ENCODE data around the gene ZZZ3. TPM values are rescaled to one million over a fixed set of nuclear protein-coding genes. Genes with fewer than 3 reads are reported as not detected.
A peak's percentile ranks its signal among the peaks of the same experiment; 100 is the strongest.
"Not testable (repeated sequence)": the region's sequence is repeated elsewhere in the genome, so short reads cannot be mapped to it uniquely, and the experiment has no call there.

Gene ZZZ3
- total RNA-seq, 2 experiments from 2014 or later, result 48.4 to 48.5 TPM

DNA sequence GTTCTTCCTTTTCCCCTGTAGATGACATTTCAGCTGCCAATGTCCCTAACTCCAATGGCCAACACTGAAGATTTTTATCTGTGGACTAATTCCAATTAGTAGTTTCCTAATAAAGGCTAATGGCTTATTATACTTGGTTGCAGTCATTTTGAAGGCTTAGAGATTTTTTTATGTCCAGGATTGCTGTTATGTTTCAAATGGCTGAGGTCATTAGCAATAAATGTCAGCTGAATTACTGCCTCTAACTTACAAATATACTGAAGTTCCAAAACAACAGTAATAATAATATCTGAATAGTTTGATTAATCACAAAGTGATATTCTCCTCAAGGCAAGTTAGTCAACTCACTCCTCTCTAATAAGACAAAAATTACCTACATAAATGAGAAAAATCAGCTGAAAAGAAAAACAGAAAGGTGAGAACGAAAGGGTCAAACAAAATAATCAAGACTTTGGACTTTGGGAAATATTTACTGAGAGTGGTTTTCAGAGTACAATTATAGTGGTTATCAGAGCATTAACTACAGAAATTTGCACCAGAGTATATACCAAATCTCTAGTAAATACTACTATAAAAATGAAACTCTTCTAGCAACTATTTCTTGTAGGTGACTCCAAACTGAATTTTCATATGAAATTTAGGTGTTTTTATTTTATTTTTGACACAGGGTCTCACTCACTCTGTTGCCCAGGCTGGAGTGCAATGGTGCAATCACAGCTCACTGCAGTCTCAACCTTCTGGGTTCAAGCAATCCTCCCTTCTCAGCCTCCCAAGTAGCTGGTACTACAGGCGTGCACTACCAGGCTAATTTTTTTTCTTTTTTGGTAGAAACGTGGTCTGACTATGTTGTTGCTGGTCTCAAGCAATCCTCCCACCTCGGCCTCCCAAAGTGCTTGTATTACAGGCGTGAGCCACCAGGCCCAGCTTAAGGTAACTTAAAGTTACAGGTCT, 3.5 kb downstream of the ZZZ3 start:
- Mint-ChIP-seq H3K27ac (peak overlapping the region; percentile 16), H3K9me3 (no peaks in the 10 kb centered on the region), H3K27me3 (no peaks in the 10 kb centered on the region), H3K4me3 (peak overlapping the region; percentile 6), H3K4me1 (peaks cover 46% of the 10 kb centered on the region), H3K36me3 (peaks cover 21% of the 10 kb centered on the region)
- no peak for DNase-seq

DNA sequence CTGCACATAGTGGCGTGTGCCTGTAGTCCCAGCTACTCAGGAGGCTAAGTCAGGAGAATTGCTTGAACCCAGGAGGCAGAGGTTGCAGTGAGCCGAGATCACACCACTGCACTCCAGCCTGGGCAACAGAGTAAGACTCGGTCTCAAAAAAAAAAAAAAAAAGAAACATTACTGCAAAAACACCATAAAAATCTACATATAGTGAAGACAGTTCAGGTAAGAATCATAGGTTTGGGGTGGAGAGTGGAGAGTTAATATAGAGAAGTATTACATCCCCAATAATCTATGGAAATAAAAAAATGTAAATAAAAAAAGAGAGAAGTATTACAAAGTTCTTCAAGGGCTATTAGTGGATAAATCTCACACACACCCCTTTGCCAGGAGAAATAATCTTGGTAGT, 7.7 kb downstream of the ZZZ3 start:
- not testable (repeated sequence) for H3K27ac Mint-ChIP-seq, H3K27me3 Mint-ChIP-seq, H3K4me3 Mint-ChIP-seq, H3K9me3 Mint-ChIP-seq, DNase-seq
- Mint-ChIP-seq H3K4me1 (peaks cover 73% of the 10 kb centered on the region), H3K36me3 (peaks cover 15% of the 10 kb centered on the region)

DNA sequence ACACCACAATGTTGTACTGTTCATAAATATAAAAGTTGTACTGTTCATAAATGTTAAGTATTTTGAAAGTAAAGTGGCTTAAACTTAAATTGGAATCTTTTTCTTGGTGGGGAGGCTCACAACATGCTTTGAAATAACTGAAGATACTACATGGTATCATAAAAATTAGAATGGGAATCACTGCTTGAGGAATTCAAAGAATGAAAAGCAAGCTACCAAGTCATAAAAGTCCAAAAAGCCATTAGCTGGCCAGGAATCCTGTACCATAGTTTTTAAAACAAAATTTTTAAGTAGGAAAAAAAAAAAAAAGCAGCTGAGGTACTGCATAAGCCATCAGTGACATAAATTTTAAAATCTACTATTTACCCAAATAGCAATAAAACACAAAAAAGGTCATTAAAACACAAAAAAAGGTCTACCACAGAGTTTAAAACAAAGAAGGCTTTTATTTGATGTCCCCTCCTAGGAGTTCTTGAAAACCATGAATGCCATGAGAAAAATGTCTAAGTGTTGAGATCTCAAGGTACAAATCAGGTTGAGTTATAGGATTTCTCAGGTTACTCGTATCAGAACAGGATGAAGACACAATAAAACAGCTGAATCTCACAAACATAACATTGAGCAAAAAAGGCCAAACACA, 8.6 kb downstream of the ZZZ3 start:
- H3K27ac Mint-ChIP-seq, result no peak overlapping the region
- H3K9me3 Mint-ChIP-seq, result no peaks in the 10 kb centered on the region
- DNase-seq, result no peak
- H3K4me1 Mint-ChIP-seq, result peaks cover 75% of the 10 kb centered on the region
- H3K36me3 Mint-ChIP-seq, result peaks cover 16% of the 10 kb centered on the region
- no peak overlapping the region for H3K4me3 Mint-ChIP-seq
- H3K27me3 Mint-ChIP-seq, result no peaks in the 10 kb centered on the region

DNA sequence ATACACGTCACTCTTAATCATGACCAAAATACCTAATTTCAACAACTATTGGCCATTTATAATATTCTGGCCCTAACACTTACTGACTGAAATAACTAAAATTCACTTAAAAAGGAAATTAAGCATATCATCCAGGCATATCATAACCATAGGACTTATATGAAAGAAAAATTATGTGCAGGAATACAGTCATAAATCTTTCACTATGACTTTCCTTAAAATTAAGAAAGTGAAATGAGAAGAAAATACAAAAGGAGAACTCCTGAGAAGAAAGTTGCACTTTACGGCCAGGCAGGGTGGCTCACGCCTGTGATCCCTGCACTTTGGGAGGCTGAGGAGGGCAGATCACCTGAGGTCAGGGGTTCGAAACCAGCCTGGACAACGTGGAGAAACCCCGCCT, 9.4 kb downstream of the ZZZ3 start:
- Mint-ChIP-seq H3K4me1 (peaks cover 75% of the 10 kb centered on the region), H3K9me3 (no peaks in the 10 kb centered on the region), H3K27ac (no peak overlapping the region), H3K4me3 (no peak overlapping the region), H3K36me3 (peaks cover 14% of the 10 kb centered on the region), H3K27me3 (no peaks in the 10 kb centered on the region)
- DNase-seq, result no peak

DNA sequence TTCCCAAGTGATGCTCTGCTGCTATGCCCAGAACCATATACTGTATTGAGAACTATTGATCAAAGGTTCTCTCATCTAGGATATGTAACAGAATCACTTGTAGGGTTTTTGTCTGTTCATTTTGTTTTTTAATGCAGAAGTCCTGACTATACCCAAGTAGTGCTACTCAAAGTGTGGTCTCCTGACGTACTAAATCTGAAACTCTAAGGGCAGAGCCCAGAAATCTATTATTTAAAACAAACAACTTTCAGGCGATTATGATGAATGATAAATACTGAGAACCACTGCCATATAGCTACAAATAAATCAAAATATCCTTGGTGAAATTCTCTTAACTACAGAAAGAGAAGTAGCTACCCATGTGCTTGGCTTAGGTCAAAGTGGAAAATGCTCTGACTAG, 10.1 kb downstream of the ZZZ3 start:
- no peak for DNase-seq
- H3K27me3 Mint-ChIP-seq, result no peaks in the 10 kb centered on the region
- H3K4me1 Mint-ChIP-seq, result peaks cover 75% of the 10 kb centered on the region
- H3K27ac Mint-ChIP-seq, result no peak overlapping the region
- H3K9me3 Mint-ChIP-seq, result no peaks in the 10 kb centered on the region
- peaks cover 15% of the 10 kb centered on the region for H3K36me3 Mint-ChIP-seq
- H3K4me3 Mint-ChIP-seq, result no peak overlapping the region

DNA sequence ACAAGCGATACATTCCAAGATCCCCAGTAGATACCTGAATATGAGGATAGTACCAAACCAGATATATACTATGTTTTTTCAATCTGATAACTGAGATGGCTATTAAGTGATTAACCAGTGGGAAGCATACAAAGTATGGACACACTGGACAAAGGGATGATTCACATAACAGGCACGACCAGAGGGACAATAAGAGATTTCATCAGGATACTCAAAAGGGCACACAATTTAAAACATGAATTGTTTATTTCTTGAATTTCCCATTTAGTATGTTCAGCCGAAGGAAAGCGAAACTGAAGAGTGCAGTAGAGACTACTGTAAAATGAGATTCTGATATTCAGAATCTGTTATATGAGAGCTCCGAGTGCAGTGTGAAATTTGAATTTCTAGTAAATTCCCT, 10.6 kb downstream of the ZZZ3 start:
- Mint-ChIP-seq H3K4me1 (peaks cover 74% of the 10 kb centered on the region), H3K9me3 (no peaks in the 10 kb centered on the region), H3K4me3 (no peak overlapping the region), H3K36me3 (peaks cover 17% of the 10 kb centered on the region), H3K27me3 (no peaks in the 10 kb centered on the region), H3K27ac (peak overlapping the region; percentile 54)
- DNase-seq, result no peak

DNA sequence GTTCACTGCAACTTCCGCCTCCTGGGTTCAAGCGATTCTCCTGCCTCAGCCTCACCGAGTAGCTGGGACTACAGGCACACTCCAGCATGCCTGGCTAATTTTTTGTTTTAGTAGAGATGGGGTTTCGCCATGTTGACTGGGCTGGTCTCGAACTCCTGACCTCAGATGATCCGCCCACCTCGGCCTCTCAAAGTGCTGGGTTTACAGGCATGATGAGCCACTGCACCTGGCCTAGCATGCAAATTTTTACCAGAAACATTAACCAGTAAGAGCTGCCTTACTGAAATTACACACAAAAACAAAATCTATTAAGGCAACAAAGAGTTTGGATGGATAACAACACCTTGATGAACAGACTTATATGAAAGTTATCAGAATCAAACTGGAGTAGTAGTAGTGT, 12.1 kb downstream of the ZZZ3 start:
- Mint-ChIP-seq H3K27ac (no peak overlapping the region), H3K4me1 (peaks cover 70% of the 10 kb centered on the region), H3K4me3 (no peak overlapping the region), H3K9me3 (no peaks in the 10 kb centered on the region), H3K36me3 (peaks cover 14% of the 10 kb centered on the region), H3K27me3 (no peaks in the 10 kb centered on the region)
- DNase-seq, result no peak

DNA sequence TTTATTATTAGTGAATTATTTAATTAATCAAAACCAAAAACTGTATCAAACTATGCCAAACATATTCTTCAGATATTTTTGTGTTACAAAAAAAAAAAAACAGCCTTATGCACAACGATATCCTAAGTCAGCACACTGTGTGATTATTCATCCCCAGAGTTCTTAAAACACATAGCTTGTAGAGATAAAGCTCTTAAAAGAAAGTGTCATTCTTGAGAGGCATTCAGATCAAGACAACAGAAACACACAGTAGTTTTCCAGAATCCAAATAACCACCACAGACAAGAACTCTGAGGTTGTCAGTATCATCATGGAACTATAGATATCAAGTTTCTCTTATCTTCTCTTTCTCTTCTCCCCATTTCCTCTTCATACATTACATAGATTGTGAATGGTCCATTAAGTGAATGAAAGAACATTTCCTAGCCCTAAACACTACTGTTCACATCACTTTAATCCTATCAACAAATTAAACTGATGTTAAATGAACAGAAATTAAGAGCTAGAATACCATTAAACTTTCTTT, 13.5 kb downstream of the ZZZ3 start:
- H3K9me3 Mint-ChIP-seq, result no peaks in the 10 kb centered on the region
- H3K27me3 Mint-ChIP-seq, result no peaks in the 10 kb centered on the region
- H3K4me1 Mint-ChIP-seq, result peaks cover 70% of the 10 kb centered on the region
- H3K4me3 Mint-ChIP-seq, result no peak overlapping the region
- H3K36me3 Mint-ChIP-seq, result peaks cover 13% of the 10 kb centered on the region
- DNase-seq, result no peak
- peak overlapping the region; percentile 64 for H3K27ac Mint-ChIP-seq

DNA sequence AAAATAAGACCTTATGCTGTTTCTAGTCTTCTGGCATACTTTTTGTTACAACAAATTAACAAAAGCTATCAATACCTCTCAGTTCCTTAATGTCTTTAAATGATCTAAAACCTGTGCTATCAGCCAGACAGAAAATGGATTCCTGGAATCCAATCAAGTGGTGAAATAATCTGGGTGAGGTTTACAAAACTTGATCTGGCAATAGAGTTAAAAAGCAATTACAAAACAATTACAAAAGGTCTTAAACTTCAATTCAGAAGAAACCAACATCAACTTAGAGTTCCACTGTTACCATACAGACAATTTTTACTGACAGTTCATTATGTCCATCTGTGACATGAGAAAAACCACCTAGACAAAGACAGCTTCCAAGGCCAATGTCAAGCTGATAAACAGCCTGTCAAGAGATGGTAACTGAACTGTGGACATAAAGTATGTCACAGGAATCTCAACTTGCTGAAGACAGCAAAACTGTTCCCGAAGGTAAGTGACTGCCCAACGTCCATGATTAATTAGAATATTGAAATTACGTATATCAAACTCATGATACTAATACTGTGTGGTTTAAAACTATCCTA, 17.4 kb downstream of the ZZZ3 start:
- Mint-ChIP-seq H3K4me1 (peaks cover 52% of the 10 kb centered on the region), H3K36me3 (peaks cover 26% of the 10 kb centered on the region), H3K4me3 (no peak overlapping the region), H3K27me3 (no peaks in the 10 kb centered on the region), H3K27ac (no peak overlapping the region), H3K9me3 (no peaks in the 10 kb centered on the region)
- DNase-seq, result no peak

DNA sequence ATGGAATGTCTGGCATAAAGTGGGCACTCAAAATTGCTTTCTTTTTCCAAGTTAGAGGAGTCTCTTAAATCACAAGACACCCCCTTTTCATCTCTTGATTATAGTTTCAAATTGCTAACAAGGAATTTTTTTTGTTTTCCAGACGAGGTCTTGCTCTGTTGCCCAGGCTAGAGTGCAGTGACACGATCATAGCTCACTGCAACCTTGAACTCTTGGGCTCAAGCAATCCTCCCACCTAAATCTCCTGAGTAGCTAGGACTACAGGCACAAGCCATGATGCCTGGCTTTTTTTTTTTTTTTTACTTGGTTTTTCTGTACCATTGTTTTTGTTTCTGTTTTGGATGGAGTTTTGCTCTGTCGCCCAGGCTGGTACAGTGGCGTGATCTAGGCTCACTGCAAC, 20.8 kb downstream of the ZZZ3 start:
- peaks cover 36% of the 10 kb centered on the region for H3K4me1 Mint-ChIP-seq
- no peak for DNase-seq
- no peak overlapping the region for H3K27ac Mint-ChIP-seq
- H3K36me3 Mint-ChIP-seq, result peaks cover 28% of the 10 kb centered on the region
- H3K27me3 Mint-ChIP-seq, result no peaks in the 10 kb centered on the region
- no peaks in the 10 kb centered on the region for H3K9me3 Mint-ChIP-seq
- no peak overlapping the region for H3K4me3 Mint-ChIP-seq

DNA sequence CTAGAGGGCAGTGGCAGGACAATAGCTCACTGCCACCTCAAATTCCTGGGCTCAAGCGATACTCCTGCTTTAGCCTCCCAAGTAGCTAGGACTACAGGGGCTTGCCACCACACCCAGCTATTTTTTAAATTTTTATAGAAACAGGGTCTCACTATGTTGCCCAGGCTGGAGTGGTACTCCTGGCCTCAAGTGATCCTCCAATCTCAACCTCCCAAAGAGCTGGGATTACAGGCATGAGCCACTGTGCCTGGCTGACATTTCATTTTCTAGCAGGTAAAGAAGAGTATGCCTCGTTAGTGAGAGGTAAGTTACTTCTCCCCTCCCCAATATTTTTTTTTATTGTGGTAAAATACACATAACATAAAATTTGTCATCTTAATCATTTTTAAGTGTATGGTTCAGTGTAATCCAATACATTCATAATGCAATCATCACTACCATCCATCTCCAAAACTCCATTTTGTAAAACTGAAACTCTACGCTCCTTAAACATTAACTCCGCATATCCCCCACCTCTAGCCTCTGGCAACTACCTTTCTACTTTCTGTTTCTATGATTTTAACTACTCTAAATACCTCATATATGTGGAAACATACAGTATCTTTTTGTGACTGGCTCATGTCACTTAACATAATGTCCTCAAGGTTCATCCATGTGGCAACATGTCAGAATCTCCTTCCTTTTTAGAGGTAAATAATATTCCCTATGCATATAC, 22.4 kb downstream of the ZZZ3 start:
- H3K9me3 Mint-ChIP-seq, result no peaks in the 10 kb centered on the region
- H3K27me3 Mint-ChIP-seq, result no peaks in the 10 kb centered on the region
- peaks cover 40% of the 10 kb centered on the region for H3K4me1 Mint-ChIP-seq
- H3K27ac Mint-ChIP-seq, result no peak overlapping the region
- no peak for DNase-seq
- peaks cover 38% of the 10 kb centered on the region for H3K36me3 Mint-ChIP-seq
- H3K4me3 Mint-ChIP-seq, result no peak overlapping the region

DNA sequence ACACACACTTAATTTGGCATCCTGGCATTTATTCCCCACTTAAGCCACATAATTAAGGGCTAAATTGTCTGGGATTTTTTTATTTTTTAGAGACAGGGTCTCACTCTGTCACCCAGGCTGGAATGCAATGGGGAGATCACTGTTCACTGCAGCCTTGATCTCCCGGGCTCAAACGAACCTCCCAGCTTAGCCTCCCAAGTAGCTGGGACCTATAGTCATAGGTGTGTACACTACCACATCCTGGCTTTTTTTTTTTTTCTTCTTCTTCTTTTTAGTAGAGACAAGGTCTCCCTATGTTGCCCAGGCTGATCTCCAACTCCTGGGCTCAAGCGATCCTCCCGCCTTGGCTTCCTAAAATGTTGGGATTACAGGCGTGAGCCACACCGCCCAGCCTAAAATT, 24.2 kb downstream of the ZZZ3 start:
- Mint-ChIP-seq H3K9me3 (no peaks in the 10 kb centered on the region), H3K4me1 (peaks cover 31% of the 10 kb centered on the region)

DNA sequence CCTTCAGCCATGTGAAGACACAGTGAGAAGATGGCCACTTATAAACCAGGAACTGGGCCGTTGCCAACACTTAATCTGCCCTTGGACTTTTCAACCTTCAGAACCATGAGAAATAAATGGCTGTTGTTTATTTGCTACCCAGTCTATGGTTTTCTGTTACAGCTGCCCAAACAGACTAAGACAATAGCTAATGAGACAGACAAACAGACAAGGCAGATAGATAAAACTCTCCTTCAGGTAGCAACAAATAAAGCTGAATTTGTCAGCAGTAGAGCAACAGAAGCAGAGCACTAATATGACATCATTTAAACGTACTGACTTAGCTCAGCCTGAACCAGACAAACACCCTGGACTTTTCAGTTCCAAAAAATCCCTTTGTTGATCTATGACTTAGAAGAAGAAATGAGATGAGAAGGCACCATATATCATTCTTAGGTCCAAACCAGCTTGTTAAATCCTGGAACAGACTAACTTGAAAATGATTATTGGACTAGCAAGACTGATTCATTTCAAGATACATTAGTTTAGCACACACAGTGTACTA, 27.0 kb downstream of the ZZZ3 start:
- Mint-ChIP-seq H3K4me1 (peaks cover 32% of the 10 kb centered on the region), H3K27ac (peak overlapping the region; percentile 3), H3K36me3 (peaks cover 53% of the 10 kb centered on the region), H3K4me3 (no peak overlapping the region), H3K27me3 (no peaks in the 10 kb centered on the region), H3K9me3 (peaks cover 11% of the 10 kb centered on the region)
- DNase-seq, result no peak

More for the DNA sequence above, 24.2 kb downstream of the ZZZ3 start:
- H3K27me3 Mint-ChIP-seq, result no peaks in the 10 kb centered on the region
- H3K36me3 Mint-ChIP-seq, result peaks cover 39% of the 10 kb centered on the region
- H3K27ac Mint-ChIP-seq, result no peak overlapping the region
- no peak overlapping the region for H3K4me3 Mint-ChIP-seq
- DNase-seq, result no peak

DNA sequence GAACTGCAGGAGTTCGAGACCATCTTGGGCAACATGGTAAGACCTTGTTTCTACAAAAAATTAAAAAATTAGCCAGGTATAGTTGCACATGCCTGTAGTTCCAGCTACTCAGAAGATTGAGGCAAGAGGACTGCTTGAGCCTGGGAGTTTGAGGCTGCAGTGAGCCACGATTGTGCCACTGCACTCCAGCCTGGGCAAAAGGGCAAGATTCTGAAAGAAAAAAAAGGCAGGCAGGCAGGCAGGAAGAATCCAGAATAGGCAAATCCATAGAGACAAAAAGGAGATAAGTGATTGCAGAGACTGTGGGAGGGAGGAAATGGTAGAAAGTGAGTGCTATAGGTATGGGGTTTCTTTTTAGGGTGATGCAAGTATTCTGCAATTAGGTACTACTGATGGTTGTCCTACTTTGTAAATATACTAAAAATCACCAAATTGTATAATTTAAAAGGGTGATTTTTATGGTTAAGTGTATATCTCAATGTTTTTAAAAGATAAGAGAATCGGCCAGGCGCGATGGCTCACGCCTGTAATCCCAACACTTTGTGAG, 29.4 kb downstream of the ZZZ3 start:
- Mint-ChIP-seq H3K27ac (peak overlapping the region; percentile 69), H3K27me3 (no peaks in the 10 kb centered on the region), H3K4me1 (peaks cover 26% of the 10 kb centered on the region), H3K9me3 (peaks cover 30% of the 10 kb centered on the region), H3K36me3 (peaks cover 66% of the 10 kb centered on the region), H3K4me3 (no peak overlapping the region)
- no peak for DNase-seq

Measured in activated naive CD8-positive, alpha-beta T cell treated with anti-CD3 and anti-CD28 coated beads for 36 hours (primary cell).